ENCODE measurements around the gene AAK1.
"Not testable (repeated sequence)": the region's sequence is repeated elsewhere in the genome, so short reads cannot be mapped to it uniquely, and the experiment has no call there.

The AAK1 gene

DNA sequence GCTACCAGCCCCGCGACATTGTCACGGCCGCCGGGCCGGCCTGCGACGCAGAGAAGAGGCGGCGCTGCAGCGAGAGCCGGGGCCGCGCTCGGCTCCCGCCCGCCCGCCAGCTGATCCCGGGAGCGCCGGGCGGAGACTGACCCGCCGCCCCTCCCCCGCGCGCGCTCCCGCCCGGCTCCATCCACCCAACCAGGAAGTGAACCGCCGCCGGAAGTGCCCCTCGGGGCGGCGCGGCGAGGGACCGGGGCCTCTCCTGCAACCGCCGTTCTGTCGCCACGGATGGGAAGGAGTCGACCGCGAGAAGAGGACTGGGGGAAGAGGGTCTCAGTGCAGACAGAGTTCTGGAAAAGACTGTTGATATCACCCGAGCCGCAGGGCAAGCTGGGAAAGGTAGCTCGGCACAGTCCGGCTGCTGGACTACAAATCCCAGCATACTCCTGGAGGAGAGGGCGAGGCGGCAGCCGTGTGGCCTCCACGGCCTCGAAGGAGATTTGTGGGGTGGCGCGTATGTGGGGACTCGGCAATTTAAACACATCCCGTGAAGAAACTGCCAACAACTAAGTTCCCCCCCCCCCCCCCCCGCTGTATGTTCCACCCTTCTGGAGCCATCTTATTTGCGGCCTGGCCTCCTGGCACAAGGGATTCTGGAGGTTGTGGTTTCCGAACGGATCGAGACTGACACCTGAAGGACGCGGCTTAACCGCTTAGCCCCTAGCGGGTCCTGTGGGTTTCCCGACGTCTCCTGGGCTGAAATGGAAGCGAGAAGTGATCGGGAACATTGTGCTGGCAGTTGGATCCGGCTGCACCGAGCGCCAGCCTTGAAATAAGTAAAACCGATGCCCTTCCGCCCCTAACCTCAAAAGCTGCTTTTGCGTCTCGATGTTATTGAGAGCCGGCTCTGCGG, at the start of gene AAK1:
Gene AAK1, minus strand, starts transcription at position 138 of the 904 bp plus-strand sequence. CDS start 699 bp downstream, outside the sequence.
- peak; percentile 70 to 83 (median 80) for DNase-seq (ENCODE audit: low read depth in 3 of 3)

- no peak for DNase-seq (ENCODE audit: low read depth in 3 of 3)
These were observed 48.9 kb upstream of the AAK1 start for GRCh38 chr2:69692424-69692823.

DNA sequence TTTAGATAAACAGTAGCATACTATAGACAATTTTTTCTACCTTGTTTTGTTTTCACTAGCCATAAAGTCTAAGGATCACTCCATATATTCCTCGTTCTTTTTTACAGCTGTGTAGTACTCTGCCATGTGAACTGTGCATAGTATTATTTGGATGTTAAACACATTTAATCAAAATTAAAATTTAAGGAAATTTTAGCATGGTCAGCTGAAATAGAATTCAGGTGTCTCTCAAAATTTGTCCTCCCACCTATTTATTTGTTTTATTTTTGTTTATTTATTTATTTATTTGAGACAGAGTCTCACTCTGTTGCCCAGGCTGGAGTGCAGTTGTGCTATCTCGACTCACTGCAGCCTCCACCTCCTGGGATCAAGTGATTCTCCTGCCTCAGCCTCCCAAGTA, 46.4 kb upstream of the AAK1 start:
- no peak for DNase-seq (ENCODE audit: low read depth in 3 of 3)

- DNase-seq (ENCODE audit: low read depth in 3 of 3), result no peak
These were observed 45.9 kb upstream of the AAK1 start for GRCh38 chr2:69689466-69689865.

DNA sequence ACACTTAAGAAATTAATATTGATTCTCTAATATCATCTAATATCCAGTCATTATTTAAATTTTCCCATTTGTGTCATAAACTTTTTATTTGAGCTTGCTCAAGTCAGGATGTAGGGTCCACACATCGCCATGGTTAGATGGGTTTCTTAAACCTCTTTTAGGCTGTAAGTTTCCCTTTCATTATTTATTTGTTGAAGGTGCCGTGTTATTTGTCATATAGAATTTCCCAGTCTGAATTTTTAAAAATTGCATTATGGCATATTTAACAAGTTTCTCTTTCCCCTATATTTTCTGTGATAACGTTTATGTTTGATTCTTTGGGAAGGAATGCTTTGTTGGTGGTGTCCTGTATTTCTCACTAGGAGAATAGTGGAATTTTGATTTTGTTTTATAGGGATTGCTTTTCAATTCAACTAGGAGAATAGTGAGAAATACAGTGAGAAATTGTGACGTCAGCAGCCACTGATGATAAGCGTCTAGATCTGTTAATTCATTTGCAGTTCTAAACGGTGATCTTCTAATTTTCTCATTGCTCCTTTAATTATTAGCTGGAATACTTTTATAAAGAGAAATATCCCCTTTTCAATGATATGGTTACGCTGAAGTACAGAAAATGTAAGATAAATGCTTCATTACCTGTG, 44.6 kb upstream of the AAK1 start:
- no peak for DNase-seq (ENCODE audit: low read depth in 3 of 3)

- DNase-seq (ENCODE audit: low read depth in 3 of 3), result no peak
These were observed 43.3 kb upstream of the AAK1 start for GRCh38 chr2:69686813-69687212.

- peak in 2 of 3 donors; percentile 15 to 31 for DNase-seq (ENCODE audit: low read depth in 3 of 3)
These were observed 41.9 kb upstream of the AAK1 start for GRCh38 chr2:69685321-69686048.

DNA sequence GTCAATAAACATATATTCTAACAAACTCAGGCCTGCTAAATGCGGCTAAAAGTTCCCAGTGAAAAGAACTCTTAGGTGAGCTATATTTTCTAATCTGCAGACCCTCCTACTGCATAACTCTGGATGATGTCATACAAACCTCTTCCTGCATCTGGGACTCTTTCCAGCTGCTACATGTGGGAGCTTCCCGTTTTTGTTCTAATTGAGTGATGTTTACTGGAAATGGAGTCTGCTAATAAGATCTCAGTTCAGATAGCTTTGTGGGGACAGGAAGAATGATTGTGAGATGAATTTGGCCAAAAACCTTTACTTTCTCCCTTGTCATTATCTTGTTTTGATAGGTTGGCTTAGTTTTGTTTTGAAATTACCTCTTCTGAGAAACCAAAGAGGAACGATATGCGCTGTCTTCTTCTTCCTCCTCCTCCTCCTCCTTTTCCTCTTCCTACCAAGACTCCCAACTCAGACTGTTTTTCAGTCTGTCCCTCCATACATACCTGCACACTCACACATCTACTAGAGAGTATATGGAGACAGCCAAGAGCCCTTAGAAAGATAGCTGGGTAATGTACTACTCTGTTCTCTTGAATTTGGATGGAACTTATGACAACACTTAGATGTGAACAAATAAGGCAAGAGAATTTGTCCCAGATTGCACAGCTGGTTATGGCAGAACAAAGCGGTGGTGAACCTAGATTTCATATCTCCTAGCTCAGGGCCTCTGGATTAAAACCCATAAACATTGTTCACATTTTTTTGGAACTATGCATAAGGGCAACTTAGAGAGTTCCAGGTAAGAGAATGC, 39.8 kb upstream of the AAK1 start:
- no peak for DNase-seq (ENCODE audit: low read depth in 3 of 3)

DNA sequence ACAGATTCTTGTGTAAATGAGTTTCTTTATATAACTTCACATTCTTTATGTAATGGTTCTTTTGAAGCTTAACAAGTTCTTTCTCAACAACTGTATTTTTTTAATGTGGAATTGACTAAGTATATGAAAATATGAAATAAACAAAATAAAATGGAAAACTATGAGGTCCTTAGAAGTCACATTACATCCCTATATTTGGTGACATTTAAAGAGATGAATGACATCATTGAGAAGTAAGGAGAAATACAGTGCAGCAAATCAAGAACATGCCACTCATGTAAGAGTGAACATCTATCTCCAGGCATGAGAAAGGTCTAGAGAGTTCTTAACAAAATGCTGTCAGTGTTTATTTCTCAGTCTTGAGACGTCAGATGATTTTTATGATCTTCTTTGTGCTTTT, 39.0 kb upstream of the AAK1 start:
- no peak for DNase-seq (ENCODE audit: low read depth in 3 of 3)

DNA sequence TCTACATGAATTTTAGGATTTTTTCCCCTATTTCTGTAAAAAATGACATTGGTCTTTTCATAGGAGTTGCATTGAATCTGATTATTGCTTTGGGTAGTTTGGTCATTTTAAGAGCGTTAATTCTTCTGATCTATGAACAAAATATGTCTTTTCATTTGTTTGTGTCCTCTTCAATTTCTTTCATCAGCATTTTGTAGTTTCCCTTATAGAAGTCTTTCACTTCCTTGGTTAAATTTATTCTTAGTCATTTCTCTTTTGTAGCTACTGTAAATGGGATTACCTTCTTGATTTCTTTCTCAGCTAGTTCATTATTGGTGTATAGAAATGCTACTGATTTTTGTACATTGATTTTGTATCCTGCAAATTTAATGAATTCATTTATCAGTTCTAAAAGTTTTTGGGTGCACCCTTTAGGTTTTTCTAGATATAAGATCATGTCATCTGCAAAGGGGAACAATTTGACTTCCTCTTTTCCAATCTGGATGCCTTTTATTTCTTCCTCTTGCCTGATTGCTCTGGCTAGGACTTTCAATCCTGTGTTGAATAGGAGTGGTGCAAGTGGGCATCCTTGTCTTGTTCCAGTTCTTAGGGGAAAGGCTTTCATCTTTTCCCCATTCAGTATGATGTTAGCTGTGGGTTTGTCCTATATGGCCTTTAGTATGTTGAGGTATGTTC, 36.6 kb upstream of the AAK1 start:
- no peak for DNase-seq (ENCODE audit: low read depth in 3 of 3)

- no peak for DNase-seq (ENCODE audit: low read depth in 3 of 3)
These were observed 34.4 kb upstream of the AAK1 start for GRCh38 chr2:69677914-69678313.

GRCh38 chr2:69676146-69676545, 32.6 kb upstream of the AAK1 start:
- DNase-seq (ENCODE audit: low read depth in 3 of 3), result no peak

DNA sequence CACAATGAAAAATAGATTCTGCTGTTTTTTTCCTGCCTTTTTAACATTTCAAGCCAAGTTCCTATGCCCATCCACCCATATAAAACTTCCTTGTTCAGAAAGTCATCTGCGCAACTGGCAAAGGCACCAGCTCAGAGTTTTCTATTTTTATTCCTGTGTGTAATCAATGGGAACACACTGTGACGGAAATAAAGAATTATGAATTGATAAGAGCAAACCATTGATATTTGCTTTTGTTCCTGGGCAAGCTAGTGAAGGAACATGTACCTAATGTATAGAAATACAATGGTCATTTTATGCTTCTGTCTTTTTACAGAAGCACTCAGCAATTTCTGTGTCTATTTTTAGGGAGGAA, 30.8 kb upstream of the AAK1 start:
- DNase-seq (ENCODE audit: low read depth in 3 of 3), result no peak

DNA sequence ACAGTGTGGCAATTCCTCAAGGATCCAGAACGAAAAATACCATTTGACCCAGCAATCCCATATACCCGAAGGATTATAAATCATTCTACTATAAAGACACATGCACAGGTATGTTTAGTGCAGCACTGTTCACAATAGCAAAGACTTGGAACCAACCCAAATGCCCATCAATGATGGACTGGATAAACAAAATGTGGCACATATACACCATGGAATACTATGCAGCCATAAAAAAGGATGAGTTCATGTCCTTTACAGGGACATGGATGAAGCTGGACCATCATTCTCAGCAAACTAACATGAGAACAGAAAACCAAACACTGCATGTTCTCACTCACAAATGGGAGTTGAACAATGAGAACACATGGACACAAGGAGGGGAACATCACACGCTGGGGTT, 29.6 kb upstream of the AAK1 start:
- not testable (repeated sequence) for DNase-seq (ENCODE audit: low read depth in 3 of 3)

DNA sequence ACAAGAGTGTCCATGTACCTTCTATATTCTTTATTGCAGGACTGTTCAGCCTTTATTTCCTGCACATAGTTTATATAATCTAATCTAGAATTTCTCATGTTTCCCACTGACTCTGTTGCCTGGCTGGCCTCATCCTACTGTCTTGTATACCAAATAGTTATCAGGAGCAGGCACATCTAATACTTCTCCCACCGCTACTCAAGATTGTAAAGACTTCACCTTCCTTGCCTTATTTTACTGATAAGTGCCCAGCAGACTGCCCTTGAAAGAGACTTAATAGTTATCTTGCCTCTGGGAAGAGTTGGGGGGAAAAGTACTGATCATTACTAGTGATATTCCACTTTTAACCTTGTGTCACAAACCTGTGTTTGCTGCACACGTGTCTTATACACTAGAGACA, 26.1 kb upstream of the AAK1 start:
- no peak for DNase-seq (ENCODE audit: low read depth in 3 of 3)

GRCh38 chr2:69668598-69668997, 25.1 kb upstream of the AAK1 start:
- no peak for DNase-seq (ENCODE audit: low read depth in 3 of 3)

- DNase-seq (ENCODE audit: low read depth in 3 of 3), result no peak
These were observed 24.4 kb upstream of the AAK1 start for GRCh38 chr2:69667805-69668382.

- no peak for DNase-seq (ENCODE audit: low read depth in 3 of 3)
These were observed 21.6 kb upstream of the AAK1 start for GRCh38 chr2:69665152-69665551.

DNA sequence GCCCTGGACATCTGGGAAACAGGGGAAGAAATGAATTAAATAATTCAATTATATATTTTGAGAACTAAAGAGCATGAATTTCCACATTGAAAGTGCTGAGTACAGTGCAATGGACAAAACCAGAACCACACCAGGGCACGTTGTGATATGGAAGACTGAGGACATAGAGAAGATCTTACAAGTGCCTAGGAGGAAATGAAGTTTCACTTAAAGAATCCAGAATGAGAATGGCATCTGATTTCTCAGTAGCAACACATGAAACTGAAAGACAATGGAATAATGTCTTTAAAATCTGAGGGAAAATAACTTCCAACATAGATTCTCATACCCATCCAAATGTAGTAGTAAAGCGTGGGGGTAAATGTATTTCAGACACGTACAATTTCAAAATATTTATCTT, 20.3 kb upstream of the AAK1 start:
- DNase-seq (ENCODE audit: low read depth in 3 of 3), result no peak

DNA sequence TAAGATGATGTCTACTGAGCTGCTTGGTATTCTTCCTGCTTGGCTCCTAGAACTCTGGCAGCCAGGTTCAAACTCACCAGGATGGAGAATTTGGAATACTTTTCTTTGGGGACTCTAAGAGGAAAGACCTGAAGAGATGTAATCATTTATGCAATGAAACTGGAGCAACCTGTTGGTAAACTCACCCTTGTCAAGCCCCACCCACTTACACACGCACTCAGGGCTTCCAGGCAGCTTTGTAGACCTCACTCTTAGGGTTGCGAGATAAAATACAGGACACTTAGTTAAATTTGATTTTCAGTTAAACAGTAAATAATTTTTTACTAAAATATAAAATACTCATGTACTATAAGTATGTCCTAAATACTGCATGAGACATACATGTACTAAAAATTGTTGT, 19.0 kb upstream of the AAK1 start:
- DNase-seq (ENCODE audit: low read depth in 3 of 3), result not testable (repeated sequence)

DNA sequence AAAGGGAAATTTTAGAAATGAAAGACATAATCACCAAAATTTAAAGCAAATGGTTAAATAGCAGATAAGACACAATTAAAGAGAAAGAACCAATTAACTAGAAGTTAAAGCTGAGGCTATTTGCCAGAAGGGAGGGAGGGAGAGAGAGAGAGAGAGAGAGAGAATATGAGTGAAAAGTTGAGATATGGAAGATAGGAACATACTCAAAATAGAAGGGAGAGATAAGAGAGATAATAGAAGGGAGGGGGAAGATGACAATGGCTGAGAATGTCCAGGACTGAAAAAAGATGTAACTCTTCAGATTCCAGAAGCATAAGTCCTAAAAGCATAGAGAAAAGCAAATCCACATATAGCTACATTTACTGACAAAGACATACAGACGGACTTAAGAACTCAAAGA, 17.1 kb upstream of the AAK1 start:
- no peak for DNase-seq (ENCODE audit: low read depth in 3 of 3)
